ENCODE data around the gene TXNDC2.

- TF ChIP-seq CTCF (IDR thresholded peaks at IDR 0.05) = no peak
- no peak for TF ChIP-seq POLR2A (IDR thresholded peaks at IDR 0.05)
- no peak for TF ChIP-seq POLR2AphosphoS5 (IDR thresholded peaks at IDR 0.05)
Measured at GRCh38 chr18:9927392-9928063, 41.8 kb downstream of the TXNDC2 start.
